ENCODE results near the gene CTDSP2.

CTDSP2 gene

GRCh38 chr12:57800965-57801364 is 45.6 kb downstream of the CTDSP2 start:
- H3K4me2 ChIP-seq (ENCODE audit: low read length): no peak overlapping the region
- H3K36me3 ChIP-seq (ENCODE audit: control insufficient read depth, low read length): peaks cover 29% of the 10 kb centered on the region
- H3K27me3 ChIP-seq (ENCODE audit: control insufficient read depth, low read length): no peaks in the 10 kb centered on the region
- no peaks in the 10 kb centered on the region for H3K4me1 ChIP-seq (ENCODE audit: control insufficient read depth, low read length)
- no peak overlapping the region for H3K4me3 ChIP-seq (ENCODE audit: low read length)
- no peaks in the 10 kb centered on the region for H4K20me1 ChIP-seq (ENCODE audit: control insufficient read depth, insufficient read depth, low read depth, low read length)
- TF ChIP-seq CTCF (IDR thresholded peaks at IDR 0.05; ENCODE audit: low read depth, low read length, poor library complexity, severe bottlenecking) (no peak), EZH2phosphoT487 (IDR thresholded peaks at IDR 0.05; ENCODE audit: borderline replicate concordance, low read length) (no peak)
- H3K9me2 ChIP-seq (replicated peaks; ENCODE audit: control insufficient read depth, low read length): no peaks in the 10 kb centered on the region
- no peaks in the 10 kb centered on the region for H3K9me3 ChIP-seq (ENCODE audit: control insufficient read depth, insufficient read depth, low read length)
- H3K27ac ChIP-seq (ENCODE audit: low read depth, low read length): no peak overlapping the region
- 0 out of 2 replicates have a peak, but pooled peaks cover 7% of the 10 kb centered on the region for H3F3A ChIP-seq (ENCODE audit: control insufficient read depth, insufficient read depth)
- no peaks in the 10 kb centered on the region for H3K79me2 ChIP-seq (ENCODE audit: control insufficient read depth, low read length)

- H3K27ac ChIP-seq (ENCODE audit: low read depth, low read length): no peak overlapping the region
- no peaks in the 10 kb centered on the region for H3K27me3 ChIP-seq (ENCODE audit: control insufficient read depth, low read length)
- H4K20me1 ChIP-seq (ENCODE audit: control insufficient read depth, insufficient read depth, low read depth, low read length): no peaks in the 10 kb centered on the region
- no peak overlapping the region for H3K4me2 ChIP-seq (ENCODE audit: low read length)
- TF ChIP-seq CTCF (IDR thresholded peaks at IDR 0.05; ENCODE audit: low read depth, low read length, poor library complexity, severe bottlenecking) (no peak), EZH2phosphoT487 (IDR thresholded peaks at IDR 0.05; ENCODE audit: borderline replicate concordance, low read length) (no peak)
- H3K9me2 ChIP-seq (replicated peaks; ENCODE audit: control insufficient read depth, low read length): no peaks in the 10 kb centered on the region
- no peak overlapping the region for H3K4me3 ChIP-seq (ENCODE audit: low read length)
- H3K79me2 ChIP-seq (ENCODE audit: control insufficient read depth, low read length): no peaks in the 10 kb centered on the region
- 0 out of 2 replicates have a peak, but pooled peaks cover 7% of the 10 kb centered on the region for H3F3A ChIP-seq (ENCODE audit: control insufficient read depth, insufficient read depth)
- H3K36me3 ChIP-seq (ENCODE audit: control insufficient read depth, low read length): peaks cover 51% of the 10 kb centered on the region
- no peaks in the 10 kb centered on the region for H3K9me3 ChIP-seq (ENCODE audit: control insufficient read depth, insufficient read depth, low read length)
- no peaks in the 10 kb centered on the region for H3K4me1 ChIP-seq (ENCODE audit: control insufficient read depth, low read length)
These were observed 48.6 kb downstream of the CTDSP2 start for GRCh38 chr12:57797933-57798332.

- Histone ChIP-seq H3K4me2 (ENCODE audit: low read length) (no peak overlapping the region), H3F3A (ENCODE audit: control insufficient read depth, insufficient read depth) (0 out of 2 replicates have a peak, but pooled peaks cover 7% of the 10 kb centered on the region), H3K9me3 (ENCODE audit: control insufficient read depth, insufficient read depth, low read length) (no peaks in the 10 kb centered on the region)
These were observed 49.5 kb downstream of the CTDSP2 start for GRCh38 chr12:57796996-57797395.

More at GRCh38 chr12:57796996-57797395, 49.5 kb downstream of the CTDSP2 start:
- no peak overlapping the region for H3K27ac ChIP-seq (ENCODE audit: low read depth, low read length)
- peaks cover 59% of the 10 kb centered on the region for H3K36me3 ChIP-seq (ENCODE audit: control insufficient read depth, low read length)
- H3K79me2 ChIP-seq (ENCODE audit: control insufficient read depth, low read length): no peaks in the 10 kb centered on the region
- no peak overlapping the region for H3K4me3 ChIP-seq (ENCODE audit: low read length)
- TF ChIP-seq CTCF (IDR thresholded peaks at IDR 0.05; ENCODE audit: low read depth, low read length, poor library complexity, severe bottlenecking) (no peak), EZH2phosphoT487 (IDR thresholded peaks at IDR 0.05; ENCODE audit: borderline replicate concordance, low read length) (no peak)
- H4K20me1 ChIP-seq (ENCODE audit: control insufficient read depth, insufficient read depth, low read depth, low read length): no peaks in the 10 kb centered on the region
- no peaks in the 10 kb centered on the region for H3K4me1 ChIP-seq (ENCODE audit: control insufficient read depth, low read length)
- H3K9me2 ChIP-seq (replicated peaks; ENCODE audit: control insufficient read depth, low read length): no peaks in the 10 kb centered on the region
- no peaks in the 10 kb centered on the region for H3K27me3 ChIP-seq (ENCODE audit: control insufficient read depth, low read length)
